GM19438 (cell line): ENCODE data around the gene SAMD3.
A peak's percentile ranks its signal among the peaks of the same experiment; 100 is the strongest.
"Not testable (repeated sequence)": the region's sequence is repeated elsewhere in the genome, so short reads cannot be mapped to it uniquely, and the experiment has no call there.

ENCODE experiments used
- ATAC-seq: cut with Tn5 transposase; IDR thresholded peaks from one replicate; pipeline ENCODE4 v1.9.1; 2021; ENCODE audit warnings: low read depth; ENCODE audit not compliant: unreplicated experiment

The SAMD3 gene

GRCh38 chr6:130182466-130182865 is 40.3 kb downstream of the SAMD3 start:
- ATAC-seq = no peak

GRCh38 chr6:130178692-130179091 is 44.1 kb downstream of the SAMD3 start:
- ATAC-seq = no peak

- ATAC-seq = no peak
Observed at GRCh38 chr6:130176378-130176777, 46.4 kb downstream of the SAMD3 start.

GRCh38 chr6:130173377-130174004 is 49.3 kb downstream of the SAMD3 start:
- not testable (repeated sequence) for ATAC-seq

GRCh38 chr6:130170160-130170559 is 52.6 kb downstream of the SAMD3 start:
- ATAC-seq = not testable (repeated sequence)

- no peak for ATAC-seq
Observed at GRCh38 chr6:130167655-130168054, 55.1 kb downstream of the SAMD3 start.

GRCh38 chr6:130164251-130164650 is 58.5 kb downstream of the SAMD3 start:
- ATAC-seq = no peak

- ATAC-seq = no peak
Observed at GRCh38 chr6:130163266-130163665, 59.5 kb downstream of the SAMD3 start.

GRCh38 chr6:130162421-130162820 is 60.3 kb downstream of the SAMD3 start:
- ATAC-seq = no peak

GRCh38 chr6:130161683-130162404 is 60.9 kb downstream of the SAMD3 start:
- ATAC-seq = no peak

GRCh38 chr6:130159956-130160355 is 62.8 kb downstream of the SAMD3 start:
- no peak for ATAC-seq

GRCh38 chr6:130158548-130158947 is 64.2 kb downstream of the SAMD3 start:
- ATAC-seq = no peak

GRCh38 chr6:130158056-130158455 is 64.7 kb downstream of the SAMD3 start:
- ATAC-seq = no peak

GRCh38 chr6:130156908-130157307 is 65.8 kb downstream of the SAMD3 start:
- ATAC-seq = no peak

GRCh38 chr6:130152908-130153510 is 69.7 kb downstream of the SAMD3 start:
- no peak for ATAC-seq

- no peak for ATAC-seq
Observed at GRCh38 chr6:130150906-130151305, 71.8 kb downstream of the SAMD3 start.

GRCh38 chr6:130149016-130149415 is 73.7 kb downstream of the SAMD3 start:
- ATAC-seq = not testable (repeated sequence)

GRCh38 chr6:130148181-130148580 is 74.6 kb downstream of the SAMD3 start:
- no peak for ATAC-seq

GRCh38 chr6:130147111-130147510 is 75.6 kb downstream of the SAMD3 start:
- no peak for ATAC-seq

GRCh38 chr6:130143709-130144108 is 79.0 kb downstream of the SAMD3 start:
- ATAC-seq = no peak

GRCh38 chr6:130140084-130140483 is 82.7 kb downstream of the SAMD3 start:
- no peak for ATAC-seq

GRCh38 chr6:130138909-130139242 is 83.9 kb downstream of the SAMD3 start:
- ATAC-seq = peak; percentile 29
